Measurements from ENCODE around the gene NMNAT3. TPM values are rescaled to one million over a fixed set of nuclear protein-coding genes. Genes with fewer than 3 reads are reported as not detected.

NMNAT3 gene
- total and polyA plus RNA-seq, 5 experiments from 2014 or later: 2.9 to 8.8 (median 5.8) TPM

DNA sequence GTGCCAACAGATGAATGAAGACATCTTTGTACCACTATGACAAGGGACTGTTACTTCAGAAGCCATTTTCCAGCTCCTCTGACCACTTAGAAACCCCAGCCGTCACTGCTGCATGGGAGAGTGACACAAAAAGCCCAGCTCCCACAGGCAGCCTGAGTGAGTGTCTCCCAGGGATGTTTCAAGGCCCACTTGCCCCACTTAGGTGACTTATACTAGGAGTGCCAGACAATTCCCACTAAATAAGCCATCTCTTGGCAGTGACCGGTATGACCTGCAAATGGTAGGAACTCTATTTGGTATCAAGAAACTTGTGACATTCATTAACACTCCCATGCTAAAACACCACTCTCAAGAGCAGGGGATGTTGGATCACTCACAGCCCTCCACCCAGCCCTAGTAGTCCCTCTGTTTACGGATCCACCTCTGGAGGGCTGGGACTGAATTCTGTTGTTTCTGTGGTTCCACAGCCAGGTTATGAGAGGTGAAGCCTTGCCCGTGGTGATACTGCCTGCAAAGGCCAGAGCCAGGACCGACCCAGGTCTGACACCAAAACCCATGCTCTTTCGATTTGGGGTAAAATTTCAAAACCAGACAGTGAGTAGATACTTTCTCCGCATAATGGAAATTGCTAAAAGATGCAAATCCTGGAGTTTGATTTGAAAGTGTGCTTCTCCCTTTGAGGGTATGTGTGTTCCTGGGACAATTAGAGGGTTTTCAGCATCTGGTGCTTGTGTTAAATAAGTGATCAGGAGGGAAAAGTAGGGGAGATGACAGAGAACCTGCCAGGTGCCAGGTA is 152.7 kb downstream of the NMNAT3 start:
- Mint-ChIP-seq H3K36me3 (no peaks in the 10 kb centered on the region), H3K4me3 (no peak overlapping the region), H3K9me3 (no peaks in the 10 kb centered on the region), H3K27me3 (no peaks in the 10 kb centered on the region), H3K4me1 (no peaks in the 10 kb centered on the region), H3K27ac (peak overlapping the region in 1 of 10 donors; percentile 60)
- POLR2A ChIA-PET: no interaction called here
- DNase-seq: no peak
- no peak for ATAC-seq

DNA sequence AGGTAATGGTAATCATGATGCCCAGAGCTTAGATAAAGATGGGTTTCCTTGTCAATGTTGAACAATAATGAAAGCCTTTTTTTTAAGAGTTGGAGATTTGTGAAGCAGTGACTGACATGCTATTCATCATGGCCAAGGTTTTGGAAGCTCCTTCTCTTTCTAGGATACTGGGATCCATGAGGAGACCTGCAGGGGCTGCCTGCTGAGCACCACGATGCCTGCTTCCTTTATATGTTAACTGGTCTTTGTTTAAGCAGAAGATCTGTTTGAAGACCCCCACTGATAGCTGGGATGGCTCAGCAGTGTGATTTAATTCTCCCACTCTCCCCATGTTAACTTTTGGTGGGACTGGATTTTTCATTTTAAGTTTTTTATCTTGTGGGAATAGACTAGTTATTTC is 154.1 kb downstream of the NMNAT3 start:
- Mint-ChIP-seq H3K27me3 (peaks cover 0 to 4% (median 0%) of the 10 kb centered on the region in 5 donors), H3K36me3 (no peaks in the 10 kb centered on the region), H3K4me1 (no peaks in the 10 kb centered on the region), H3K9me3 (no peaks in the 10 kb centered on the region), H3K27ac (no peak overlapping the region), H3K4me3 (no peak overlapping the region)
- ATAC-seq (no peak), DNase-seq (no peak)
- POLR2A ChIA-PET: no interaction called here

DNA sequence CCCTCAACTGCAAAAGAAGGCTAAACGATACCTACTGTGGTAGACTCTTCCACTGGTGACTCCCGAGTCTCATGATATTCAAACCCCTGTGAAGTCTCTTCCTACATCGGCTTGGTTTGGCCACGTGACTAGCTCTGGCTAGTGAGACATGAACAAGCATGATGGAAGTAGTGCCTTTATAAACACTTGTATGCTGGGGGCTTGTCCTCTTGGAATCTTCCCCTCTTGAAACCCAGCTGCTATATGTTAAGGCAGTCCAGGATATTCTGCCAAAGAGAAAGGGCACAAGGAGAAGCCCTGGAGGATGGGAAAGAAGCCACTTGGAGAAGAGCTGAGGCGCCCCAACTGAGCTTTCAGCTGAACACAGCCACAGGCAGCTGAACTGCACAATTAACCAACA is 154.6 kb downstream of the NMNAT3 start:
- Mint-ChIP-seq H3K4me1 (no peaks in the 10 kb centered on the region), H3K36me3 (no peaks in the 10 kb centered on the region), H3K27ac (no peak overlapping the region), H3K27me3 (peaks cover 0 to 4% (median 0%) of the 10 kb centered on the region in 5 donors), H3K4me3 (no peak overlapping the region), H3K9me3 (no peaks in the 10 kb centered on the region)
- POLR2A ChIA-PET: no interaction called here
- ATAC-seq (no peak), DNase-seq (no peak)

DNA sequence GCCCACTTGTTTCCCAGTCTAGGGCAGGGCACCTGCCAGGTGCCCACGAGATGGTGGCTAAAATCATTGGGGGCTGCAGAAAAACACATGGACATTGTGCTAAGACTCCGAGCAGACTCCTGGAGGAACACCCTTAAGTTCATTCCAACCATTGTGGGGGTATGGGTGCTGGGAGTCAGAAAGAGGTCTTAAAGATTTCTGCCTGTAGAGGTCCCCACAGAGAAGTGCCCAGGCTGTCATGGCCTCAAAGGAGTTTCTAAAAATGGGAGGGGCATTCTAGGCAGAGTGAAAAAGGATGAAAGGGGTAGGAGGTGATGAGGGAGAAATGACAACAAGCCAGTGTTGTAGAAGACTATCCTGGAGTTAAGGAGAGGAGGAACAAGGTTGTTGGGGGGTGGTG is 155.4 kb downstream of the NMNAT3 start:
- Mint-ChIP-seq H3K27me3 (peaks cover 0 to 4% (median 0%) of the 10 kb centered on the region in 5 donors), H3K27ac (no peak overlapping the region), H3K4me1 (no peaks in the 10 kb centered on the region), H3K4me3 (no peak overlapping the region), H3K36me3 (no peaks in the 10 kb centered on the region), H3K9me3 (no peaks in the 10 kb centered on the region)
- POLR2A ChIA-PET: no interaction called here
- ATAC-seq (no peak), DNase-seq (no peak)

DNA sequence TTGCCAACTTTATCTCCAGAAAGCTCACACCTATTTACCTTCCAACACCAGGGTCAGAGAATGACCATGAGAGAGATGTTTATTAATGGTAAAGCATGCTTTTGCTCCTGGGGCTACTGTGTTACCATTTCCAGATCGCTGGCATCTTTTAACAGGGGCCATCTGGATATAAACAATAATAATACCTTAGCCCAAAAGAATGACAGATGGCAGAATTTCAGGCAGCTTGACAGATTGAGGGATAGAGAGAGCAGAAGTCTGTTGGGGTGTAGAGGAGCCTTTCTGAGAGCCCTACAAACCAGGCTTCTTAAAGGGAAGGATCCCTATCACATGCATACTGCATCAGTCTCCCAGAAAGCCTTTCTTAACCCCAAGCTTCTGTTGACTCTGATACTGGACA is 156.0 kb downstream of the NMNAT3 start:
- Mint-ChIP-seq H3K4me1 (no peaks in the 10 kb centered on the region), H3K4me3 (no peak overlapping the region), H3K27ac (no peak overlapping the region), H3K27me3 (peaks cover 0 to 4% (median 0%) of the 10 kb centered on the region in 5 donors), H3K36me3 (no peaks in the 10 kb centered on the region), H3K9me3 (no peaks in the 10 kb centered on the region)
- DNase-seq: no peak
- POLR2A ChIA-PET: no interaction called here
- ATAC-seq: no peak

DNA sequence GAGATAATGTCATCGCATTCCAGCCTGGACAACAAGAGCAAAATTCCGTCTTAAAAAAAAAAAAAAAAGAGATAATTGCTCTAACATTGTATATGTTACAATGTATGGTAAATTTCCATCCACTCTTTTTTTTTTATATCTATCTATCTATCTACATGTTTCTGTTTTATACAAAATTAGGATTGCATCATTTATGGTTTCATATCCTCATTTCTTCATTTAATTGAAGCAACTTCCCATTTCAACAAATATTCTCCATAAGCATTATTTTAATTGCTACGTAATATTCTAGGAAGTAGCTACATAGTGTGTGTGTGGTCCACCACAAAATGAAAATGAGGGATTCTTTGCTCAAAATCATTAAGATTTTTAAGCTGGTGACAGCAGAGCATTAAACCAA is 156.6 kb downstream of the NMNAT3 start:
- Mint-ChIP-seq H3K4me1 (no peaks in the 10 kb centered on the region), H3K27me3 (peaks cover 0 to 4% (median 0%) of the 10 kb centered on the region in 5 donors), H3K36me3 (no peaks in the 10 kb centered on the region), H3K27ac (no peak overlapping the region), H3K4me3 (no peak overlapping the region), H3K9me3 (no peaks in the 10 kb centered on the region)
- DNase-seq (no peak), ATAC-seq (no peak)
- POLR2A ChIA-PET: no interaction called here

DNA sequence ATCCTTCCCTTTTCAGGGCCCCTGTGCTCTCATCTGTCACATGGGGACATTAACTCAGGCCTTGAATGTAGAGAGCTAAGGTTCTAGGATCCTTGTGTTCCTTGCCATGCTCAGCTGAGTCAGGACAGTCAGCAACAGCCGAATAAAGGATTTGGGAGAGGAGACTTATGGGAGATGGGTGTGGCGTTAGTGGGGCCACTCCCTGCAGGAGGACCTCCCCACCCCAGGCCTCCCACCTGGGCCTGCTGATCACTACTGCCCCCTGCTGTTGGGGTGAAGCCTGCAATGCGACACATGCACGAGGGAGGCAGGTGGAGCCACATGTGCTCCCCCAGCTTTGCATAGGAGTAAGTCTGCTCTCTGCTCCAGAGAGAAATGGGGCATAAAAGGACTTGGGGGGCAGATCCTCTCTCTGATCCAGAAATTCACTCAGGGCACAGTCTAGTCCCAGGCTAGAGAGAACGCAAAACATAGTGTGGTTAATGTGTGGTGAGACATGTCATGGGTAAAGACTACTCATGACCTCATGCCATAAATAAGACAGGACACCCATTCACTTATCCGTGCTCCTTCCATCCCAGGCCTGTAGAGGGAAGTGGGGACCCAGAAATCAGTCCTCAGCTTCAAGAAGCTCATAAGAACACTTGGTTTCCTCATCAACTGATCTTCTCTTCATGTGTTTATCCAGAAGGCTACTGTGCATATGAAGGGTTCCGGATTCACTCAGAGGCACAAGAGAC is 157.6 kb downstream of the NMNAT3 start:
- ATAC-seq: no peak
- H3K4me3 Mint-ChIP-seq: no peak overlapping the region
- no peak for DNase-seq
- POLR2A ChIA-PET: no interaction called here
- H3K4me1 Mint-ChIP-seq: no peaks in the 10 kb centered on the region
- no peaks in the 10 kb centered on the region for H3K36me3 Mint-ChIP-seq
- H3K9me3 Mint-ChIP-seq: no peaks in the 10 kb centered on the region
- H3K27ac Mint-ChIP-seq: no peak overlapping the region
- peaks cover 0 to 4% (median 0%) of the 10 kb centered on the region in 5 donors for H3K27me3 Mint-ChIP-seq

DNA sequence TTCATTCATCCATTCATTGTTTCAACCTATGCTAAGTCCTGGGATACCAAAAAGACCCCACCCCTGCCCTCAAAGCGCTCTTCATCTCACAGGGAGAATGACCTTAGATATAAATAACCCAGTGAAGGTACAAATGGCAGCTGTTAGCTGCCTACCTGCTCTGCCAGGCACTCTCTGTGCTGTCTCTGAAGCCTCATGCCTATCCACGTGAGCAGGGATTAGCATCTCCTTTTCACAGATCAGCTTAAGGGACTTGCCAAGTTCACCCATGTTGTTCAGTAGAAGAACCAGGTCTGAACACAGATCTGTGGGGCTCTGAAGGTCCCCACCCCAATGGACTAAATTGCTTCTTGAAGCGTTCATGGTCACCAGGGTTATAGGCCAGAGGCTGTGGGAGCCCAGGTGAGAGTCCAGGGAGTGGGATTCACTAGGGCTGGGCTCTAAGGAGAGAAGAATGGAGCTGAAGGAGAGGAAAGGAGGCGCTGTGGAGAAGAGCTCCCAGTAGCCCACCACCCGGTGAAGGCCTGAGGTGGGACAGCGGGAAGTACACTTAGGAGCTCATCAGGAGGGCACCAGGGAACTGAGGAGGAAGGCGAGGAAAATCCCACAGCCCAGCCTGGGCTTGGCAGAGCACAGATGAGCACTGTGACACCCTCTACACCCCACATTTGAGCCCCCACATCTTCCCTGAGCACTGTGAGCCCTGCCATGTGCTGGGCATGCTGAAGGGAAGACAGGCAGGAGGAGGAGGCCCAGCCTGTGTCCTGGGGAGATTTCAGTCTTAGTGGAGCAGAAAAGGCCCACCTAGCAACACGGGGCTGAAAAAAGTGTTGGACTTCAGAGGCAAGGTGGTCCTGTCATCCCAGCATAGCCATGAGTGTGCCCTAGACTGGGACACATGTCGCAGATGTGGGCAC is 158.6 kb downstream of the NMNAT3 start:
- Mint-ChIP-seq H3K4me3 (no peak overlapping the region), H3K27me3 (peaks cover 0 to 4% (median 0%) of the 10 kb centered on the region in 5 donors), H3K36me3 (no peaks in the 10 kb centered on the region), H3K27ac (no peak overlapping the region), H3K4me1 (no peaks in the 10 kb centered on the region), H3K9me3 (no peaks in the 10 kb centered on the region)
- ATAC-seq: no peak
- POLR2A ChIA-PET: no interaction called here
- no peak for DNase-seq

DNA sequence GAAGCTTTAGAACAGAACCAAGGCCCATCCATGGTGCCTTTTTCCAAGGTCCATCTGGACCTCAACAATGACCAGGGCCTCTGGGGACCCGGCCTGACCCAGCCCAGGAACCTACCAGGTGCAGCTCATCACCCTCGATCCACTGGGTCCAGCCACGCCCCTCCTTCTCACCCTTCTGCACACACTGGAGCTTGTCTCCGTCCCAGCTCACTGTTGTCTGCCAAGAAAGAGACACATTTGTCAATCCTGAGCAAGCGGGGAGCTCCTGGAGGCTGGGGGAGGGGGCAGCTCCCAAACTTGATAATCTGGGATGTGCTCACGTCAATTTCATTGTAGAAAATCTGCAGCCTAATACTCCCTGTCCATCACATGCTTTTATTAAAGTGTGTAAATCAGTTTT is 159.5 kb downstream of the NMNAT3 start:
- DNase-seq (no peak), ATAC-seq (no peak)
- Mint-ChIP-seq H3K36me3 (no peaks in the 10 kb centered on the region), H3K9me3 (no peaks in the 10 kb centered on the region), H3K4me3 (no peak overlapping the region), H3K27me3 (peaks cover 0 to 4% (median 0%) of the 10 kb centered on the region in 5 donors), H3K4me1 (no peaks in the 10 kb centered on the region), H3K27ac (no peak overlapping the region)
- POLR2A ChIA-PET: no interaction called here

DNA sequence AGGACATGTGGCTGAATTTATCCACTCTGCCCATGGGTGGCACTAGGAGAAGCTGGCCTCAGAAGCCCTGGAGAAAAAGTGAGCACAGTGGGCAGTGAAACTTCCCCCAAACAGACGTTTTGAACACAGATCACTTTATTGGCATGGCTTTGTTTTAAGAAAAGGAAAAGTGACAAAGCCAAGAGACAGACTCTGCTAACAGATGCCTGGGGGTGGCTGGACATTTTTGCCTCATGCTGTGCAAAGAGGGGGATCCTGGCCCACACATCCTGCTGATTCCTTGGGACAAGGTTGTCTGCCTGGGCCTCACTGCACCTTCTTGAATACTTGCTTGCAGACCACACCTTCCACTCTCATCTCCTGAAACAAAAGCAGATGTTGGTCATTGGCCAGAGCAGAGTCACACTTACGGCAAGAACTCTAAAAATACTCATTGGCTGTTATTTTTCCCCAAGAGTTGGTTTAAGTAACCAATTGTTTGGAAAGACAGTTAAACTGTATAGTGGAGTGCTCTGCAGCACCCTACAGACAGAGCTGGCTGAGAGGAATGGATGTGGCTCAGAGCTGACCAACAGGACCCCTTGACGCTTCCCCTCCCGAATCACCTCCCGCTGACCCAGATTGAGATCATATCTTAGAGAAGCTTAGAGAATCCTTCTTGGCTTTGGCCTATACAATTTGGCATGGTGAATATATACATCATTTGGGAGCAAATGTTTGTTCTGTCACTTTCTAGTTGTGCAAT is 160.3 kb downstream of the NMNAT3 start:
- POLR2A ChIA-PET: no interaction called here
- Mint-ChIP-seq H3K27me3 (peaks cover 0 to 4% (median 0%) of the 10 kb centered on the region in 5 donors), H3K4me3 (no peak overlapping the region), H3K9me3 (no peaks in the 10 kb centered on the region), H3K27ac (no peak overlapping the region), H3K4me1 (no peaks in the 10 kb centered on the region), H3K36me3 (no peaks in the 10 kb centered on the region)
- no peak for ATAC-seq
- no peak for DNase-seq

DNA sequence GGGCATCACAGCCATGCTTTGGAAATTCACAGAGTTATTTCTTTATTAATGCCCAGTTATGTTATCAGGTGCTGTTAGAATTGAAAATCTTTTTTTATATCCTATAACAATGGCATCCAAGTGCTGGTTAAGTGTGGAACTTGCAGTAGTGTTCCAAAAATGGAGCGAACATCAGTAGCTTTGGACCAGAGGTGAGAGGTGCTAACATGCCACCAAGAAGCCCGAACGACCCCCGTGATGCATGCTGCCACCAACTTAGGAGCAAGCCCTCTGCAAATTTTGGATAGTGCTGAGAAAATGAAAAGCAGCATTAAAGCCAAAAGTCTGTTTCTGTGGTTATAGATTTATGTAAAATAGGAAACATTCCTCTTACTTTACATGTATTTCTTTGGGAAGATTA is 163.0 kb downstream of the NMNAT3 start:
- POLR2A ChIA-PET: no interaction called here
- Mint-ChIP-seq H3K4me3 (no peak overlapping the region), H3K27ac (no peak overlapping the region), H3K27me3 (peaks cover 0 to 4% (median 0%) of the 10 kb centered on the region in 5 donors), H3K9me3 (no peaks in the 10 kb centered on the region), H3K4me1 (no peaks in the 10 kb centered on the region), H3K36me3 (no peaks in the 10 kb centered on the region)
- no peak for ATAC-seq
- DNase-seq: no peak

All from naive thymus-derived CD8-positive, alpha-beta T cell (primary cell).